HG02610 (cell line): ENCODE data around the gene COA7.
"Not testable (repeated sequence)": the region's sequence is repeated elsewhere in the genome, so short reads cannot be mapped to it uniquely, and the experiment has no call there.

Experiments
- ATAC-seq: cut with Tn5 transposase; IDR thresholded peaks from one replicate; pipeline ENCODE4 v1.9.1; 2021; ENCODE audit warnings: mild to moderate bottlenecking, moderate library complexity; ENCODE audit not compliant: unreplicated experiment

The COA7 gene

DNA sequence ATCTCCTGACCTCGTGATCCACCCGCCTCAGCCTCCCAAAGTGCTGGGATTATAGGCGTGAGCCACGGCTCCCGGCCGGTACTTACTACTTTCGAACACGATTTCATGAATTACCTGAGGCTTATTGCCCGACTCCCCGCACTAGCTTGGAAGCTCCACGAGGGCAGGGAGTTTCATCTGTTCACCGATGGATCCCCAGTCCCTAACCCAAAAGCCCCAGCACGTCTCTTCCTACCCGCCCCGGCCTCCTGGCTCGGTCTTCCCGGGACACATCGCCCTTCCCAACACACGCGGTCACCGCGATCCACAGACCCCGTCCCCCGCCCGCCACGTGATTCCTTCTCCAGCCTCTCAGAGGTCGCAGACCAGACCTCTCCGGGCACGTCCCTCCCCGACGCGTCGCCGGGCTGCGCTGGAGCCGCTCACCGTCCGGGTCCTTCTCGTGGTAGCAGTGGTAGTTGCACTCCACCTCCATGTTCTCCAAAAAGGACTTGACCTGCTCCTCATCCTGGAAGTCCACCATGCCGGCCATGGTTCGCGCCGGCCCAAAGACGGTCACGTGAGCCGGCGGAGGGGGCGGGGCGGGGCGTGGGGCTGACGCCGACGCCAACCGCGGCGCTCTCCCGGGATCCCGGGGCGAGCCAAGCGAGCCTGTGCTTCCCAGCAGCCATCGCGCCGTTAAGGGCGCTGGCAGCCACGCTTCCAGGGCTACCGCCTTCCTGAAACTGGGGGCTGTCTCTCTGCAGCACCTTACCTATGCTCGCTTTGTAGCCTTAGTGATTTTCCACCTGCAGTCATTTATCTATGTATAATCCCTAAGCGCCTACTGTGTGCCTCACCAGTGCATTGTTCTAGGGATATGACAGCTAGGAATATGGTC, at the start of gene COA7:
COA7 (minus strand) TSS at position 553 of the 880 bp plus-strand sequence; CDS start at position 532, 21 bp downstream.
- peak; percentile 47 for ATAC-seq

DNA sequence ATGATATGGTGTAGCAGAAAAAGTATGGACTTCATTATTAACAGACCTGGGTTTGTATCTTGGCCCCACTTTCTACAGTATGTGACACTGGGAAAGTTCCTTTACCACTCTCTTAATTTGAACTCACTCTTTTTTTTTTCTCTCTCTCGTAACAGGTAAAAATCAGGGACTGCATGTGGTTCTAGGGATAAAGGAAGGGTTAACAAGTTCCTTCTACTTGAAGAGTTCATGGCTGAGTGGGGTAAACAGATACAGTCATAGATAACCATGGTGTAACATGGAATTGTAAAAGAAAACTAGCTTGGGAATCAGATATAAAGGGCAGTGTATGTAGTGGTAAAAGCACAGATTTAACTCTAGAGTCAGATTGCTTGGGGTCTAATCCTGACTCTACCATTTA, 49.3 kb upstream of the COA7 start:
- no peak for ATAC-seq

DNA sequence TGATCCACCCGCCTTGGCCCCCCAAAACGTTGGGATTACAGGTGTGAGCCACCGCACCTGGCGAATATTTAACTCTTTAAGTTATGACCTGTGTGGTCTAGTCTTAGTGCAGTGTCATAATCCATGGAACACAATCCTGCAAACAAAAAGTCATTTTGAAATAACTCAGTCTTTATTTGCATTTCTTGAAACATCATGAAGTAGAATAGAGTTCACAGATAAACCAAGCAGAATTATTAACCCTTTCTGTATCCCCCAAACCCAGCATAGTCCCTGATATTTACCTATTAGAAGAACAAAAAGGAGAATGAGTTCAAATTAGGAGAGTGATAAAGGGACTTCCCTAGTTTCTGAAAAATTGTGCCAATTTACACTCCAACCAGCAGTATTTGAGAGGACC, 48.0 kb upstream of the COA7 start:
- no peak for ATAC-seq

DNA sequence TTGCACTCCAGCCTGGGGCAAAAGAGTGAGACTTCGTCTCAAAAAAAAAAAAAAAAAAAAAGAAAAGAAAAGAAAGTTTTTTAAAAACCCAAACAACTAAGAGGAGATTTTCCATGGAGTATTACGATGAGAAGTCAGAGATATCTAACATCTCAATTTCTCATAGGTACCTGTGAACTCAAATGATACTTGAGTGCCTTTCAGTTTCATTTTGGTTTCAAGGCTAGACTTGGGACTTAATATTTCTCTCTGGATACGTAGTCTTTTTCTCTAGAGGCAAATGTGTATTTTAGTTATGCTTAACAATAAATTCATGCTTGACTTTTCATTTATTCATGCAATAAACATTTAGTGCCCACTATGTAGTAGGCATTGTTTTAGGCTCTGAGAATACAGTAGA, 43.1 kb upstream of the COA7 start:
- ATAC-seq: no peak

DNA sequence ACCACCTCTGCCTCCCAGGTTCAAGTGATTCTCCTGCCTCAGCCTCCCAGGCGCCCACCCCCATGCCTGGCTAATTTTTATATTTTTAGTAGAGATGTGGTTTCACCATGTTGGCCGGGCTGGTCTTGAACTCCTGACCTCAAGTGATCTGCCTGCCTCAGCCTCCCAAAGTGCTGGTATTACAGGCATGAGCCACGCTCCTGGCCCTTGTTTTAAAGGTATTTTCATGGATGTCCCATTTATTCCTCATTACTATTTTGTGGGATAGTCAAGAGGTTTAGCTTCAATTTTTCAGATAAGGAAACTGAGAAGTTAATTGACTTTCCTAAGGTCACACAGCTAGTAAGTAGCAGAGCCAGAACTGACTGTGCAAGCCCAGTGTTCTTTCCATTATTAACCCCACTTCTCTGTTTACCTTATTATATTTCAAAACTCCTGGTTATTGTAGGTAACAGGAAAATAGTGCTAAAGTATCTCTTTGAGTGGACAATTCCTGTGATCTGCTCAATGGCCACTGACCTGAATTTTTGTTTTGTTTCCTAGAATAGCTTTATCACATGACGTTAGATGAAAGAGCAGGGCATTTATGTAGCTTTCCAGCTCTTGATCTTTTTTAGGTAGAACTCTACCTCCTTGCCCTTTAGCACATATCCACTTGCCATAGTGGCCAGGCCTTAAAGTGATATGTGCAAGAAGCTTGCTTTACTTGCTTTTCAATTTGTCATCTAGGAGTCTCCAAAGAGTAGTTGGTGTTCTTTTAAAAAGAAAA, 41.7 kb upstream of the COA7 start:
- no peak for ATAC-seq

DNA sequence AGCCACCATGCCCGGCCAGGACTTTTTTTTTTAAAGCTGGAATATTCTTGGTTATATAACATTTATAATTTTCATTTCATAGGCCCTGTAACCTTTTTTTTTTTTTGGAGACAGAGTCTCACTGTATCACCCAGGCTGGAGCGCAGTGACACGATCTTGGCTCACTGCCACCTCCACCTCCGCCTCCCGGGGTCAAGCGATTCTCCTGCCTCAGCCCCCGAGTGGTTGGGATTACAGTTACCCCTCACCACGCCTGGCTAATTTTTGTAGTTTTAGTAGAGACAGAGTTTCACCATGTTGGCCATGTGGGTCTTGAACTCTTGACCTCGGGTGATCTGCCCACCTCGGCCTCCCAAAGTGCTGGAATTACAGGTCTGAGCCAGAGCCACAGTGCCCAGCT, 40.7 kb upstream of the COA7 start:
- ATAC-seq: no peak

DNA sequence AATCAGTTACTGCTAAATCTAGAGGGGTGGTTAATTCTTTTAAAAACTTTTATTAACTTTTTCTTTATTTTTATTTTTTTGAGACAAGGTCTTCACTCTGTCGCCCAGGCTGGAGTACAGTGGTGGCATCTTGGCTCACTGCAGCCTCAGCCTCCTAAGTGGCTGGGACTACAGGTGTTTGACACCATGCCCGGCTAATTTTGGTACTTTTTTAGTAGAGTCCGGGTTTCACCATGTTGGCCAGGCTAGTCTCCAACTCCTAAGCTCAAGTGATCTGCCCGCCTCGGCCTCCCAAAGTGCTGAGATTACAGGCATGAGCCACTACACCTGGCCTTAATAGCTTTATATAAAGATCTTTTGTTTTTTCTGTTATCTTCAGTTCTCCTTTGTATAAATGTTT, 40.0 kb upstream of the COA7 start:
- ATAC-seq: no peak

DNA sequence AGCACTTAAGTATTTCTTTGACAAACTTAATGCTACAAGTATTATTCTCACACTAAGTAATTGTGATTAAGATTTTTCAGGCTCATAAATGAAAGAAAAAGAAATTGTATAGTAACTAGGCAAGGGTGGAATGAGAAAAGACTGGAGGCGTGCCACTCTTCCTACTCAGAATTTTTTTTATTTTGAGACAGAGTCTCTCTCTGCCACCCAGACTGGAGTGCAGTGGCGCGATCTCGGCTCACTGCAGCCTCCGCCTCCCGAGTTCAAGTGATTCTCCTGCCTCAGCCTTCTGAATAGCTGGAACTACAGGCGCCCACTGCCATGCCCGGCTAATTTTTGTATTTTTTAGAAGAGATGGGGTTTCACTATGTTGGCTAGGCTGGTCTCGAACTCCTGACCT, 37.2 kb upstream of the COA7 start:
- not testable (repeated sequence) for ATAC-seq

DNA sequence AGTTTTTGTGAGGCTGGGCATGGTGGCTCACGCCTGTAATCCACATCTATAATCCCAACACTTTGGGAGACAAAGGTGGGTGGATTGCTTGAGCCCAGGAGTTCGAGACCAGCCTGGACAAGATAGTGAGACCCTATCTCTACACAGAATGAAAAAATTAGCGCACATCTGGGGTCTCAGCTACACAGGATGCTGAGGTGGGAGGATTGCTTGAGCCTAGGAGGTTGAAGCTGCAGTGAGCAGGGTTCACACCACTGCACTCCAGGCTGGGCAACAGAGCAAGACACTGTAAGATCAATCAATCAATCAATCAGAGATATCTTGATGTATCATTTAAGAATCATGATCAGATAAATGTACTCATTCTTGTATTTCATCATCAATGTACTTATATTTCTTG, 35.2 kb upstream of the COA7 start:
- no peak for ATAC-seq

DNA sequence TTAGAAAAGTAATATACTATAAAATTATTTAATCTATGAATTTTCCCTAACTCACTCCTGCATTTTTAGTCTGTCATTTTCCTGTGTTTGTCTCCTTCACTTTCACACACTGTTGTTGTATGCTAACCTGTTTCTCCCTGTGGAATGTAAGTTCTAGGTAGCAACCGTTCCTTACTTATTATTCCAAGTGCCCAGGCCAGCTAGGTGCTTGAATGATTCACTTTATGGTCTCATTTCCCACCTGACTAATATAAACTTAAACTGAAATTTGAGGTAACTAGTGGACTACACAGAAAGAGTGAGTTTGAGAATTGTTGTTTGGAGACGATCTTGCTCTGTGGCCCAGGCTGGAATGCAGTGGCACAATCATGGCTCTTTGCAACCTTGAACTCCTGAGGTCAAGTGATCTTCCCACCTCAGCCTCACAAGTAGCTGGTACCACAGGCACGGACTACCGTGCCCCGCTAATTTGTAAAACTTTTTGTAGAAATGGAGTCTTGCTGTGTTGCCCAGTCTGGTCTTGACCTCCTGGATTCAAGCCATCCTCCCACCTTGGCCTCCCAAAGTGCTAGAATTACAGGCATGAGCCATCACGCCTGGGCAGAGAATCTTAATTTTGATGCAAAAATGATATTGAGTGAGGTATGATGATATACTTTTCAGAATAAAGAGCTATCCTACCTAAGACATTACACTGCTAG, 30.0 kb upstream of the COA7 start:
- no peak for ATAC-seq

DNA sequence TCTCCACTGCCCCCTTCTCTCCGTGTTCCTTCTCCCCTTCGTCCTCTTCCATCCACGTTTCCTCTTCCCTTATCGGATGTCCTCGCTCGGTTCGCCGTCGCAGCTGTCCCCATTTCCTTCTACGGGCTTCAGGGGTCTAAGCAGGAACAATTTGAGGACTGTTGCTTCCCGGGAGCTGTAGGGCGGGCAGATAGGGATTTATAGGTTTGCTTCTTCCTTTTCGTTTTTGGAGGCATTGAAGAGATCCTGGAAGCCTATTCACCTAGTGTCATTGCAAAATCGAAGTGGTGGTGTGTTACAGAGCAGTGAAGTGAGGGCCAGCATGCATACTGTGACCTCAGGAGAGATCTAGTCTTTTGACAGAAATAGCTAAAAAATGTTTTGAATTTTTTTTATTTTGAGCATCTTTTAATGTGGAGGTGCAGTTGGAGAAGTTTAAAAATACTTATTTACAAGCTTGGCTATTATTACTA, 29.0 kb upstream of the COA7 start:
- no peak for ATAC-seq

DNA sequence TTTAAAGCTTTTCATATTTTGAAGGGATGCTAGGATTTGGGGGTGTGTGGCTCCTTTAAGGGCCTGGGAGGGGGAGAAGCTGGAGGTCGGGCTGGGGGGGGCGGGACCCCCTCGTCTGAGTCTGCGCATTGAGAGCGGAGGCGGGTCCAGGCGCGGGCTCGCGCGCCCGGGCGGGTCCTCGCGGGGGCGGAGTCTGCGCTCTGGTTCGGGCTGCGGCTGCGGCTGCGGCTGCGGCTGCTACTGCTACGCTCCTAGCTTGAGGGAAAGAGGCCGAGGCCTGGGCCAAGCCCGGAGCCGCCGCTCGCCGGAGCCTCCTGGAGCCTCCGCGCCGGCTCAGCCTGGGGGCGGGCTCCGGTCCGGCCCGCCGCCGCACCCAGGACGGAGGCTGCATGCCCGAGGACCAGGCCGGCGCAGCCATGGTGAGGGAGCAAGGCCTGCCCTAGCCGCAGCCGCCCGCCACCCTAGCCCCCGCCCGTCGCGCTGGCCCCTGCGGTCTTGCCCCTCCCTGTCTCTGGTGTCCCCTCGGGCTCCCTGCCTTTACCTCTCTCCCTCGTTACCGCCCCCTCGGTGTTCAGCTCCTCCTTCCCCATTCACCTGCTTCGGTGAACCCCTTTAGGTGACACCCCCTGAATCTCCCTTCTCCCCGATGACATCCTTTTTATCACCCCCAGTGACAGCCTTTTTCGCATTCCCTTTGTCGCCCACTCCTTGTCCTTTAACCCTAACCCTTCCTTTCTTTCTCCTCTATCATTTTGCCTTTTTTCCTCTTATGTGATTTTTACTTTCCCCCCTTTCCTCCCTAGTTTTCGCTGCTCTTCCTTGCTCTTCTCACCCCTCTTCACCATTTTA, 28.3 kb upstream of the COA7 start, which contains the start of gene ZYG11B:
ZYG11B (plus strand) TSS at position 189 of the 849 bp plus-strand sequence; CDS start at position 390, 201 bp downstream.
- ATAC-seq: peak; percentile 94

DNA sequence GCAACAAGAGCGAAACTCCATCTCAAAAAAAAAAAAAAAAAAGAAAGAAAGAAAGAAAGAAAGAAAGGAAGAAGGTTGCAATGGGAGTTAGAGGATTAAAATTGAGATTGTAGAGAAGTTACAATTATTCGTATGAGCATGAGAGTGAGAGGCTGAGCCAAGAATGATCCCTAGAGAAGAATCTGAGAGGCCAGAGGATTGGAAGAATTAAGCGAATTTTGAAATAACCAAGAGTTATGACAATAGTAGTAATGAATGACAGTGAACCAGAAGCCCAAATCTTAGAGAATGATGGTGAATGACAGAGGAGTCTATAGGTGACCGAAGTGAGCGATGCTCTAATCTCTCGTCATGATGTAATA, 27.7 kb upstream of the COA7 start:
- no peak for ATAC-seq

DNA sequence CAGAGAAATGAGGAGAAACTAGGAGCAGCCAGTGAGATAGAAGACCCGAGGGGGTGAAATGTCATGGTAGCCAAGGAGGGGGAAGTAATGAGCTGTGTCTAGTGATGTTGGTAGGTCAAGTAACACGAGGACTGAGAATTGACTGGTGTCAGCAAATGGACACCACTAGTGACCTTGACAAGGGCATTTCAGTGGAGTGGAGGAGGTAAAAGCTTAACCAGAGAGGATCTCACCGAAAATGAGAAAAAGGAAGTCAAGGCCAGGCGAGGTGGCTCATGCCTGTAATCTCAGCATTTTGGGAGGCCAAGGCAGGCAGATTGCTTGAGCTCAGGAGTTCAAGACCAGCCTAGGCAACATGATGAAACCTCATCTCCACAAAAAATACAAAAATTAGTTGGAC, 25.1 kb upstream of the COA7 start:
- no peak for ATAC-seq

DNA sequence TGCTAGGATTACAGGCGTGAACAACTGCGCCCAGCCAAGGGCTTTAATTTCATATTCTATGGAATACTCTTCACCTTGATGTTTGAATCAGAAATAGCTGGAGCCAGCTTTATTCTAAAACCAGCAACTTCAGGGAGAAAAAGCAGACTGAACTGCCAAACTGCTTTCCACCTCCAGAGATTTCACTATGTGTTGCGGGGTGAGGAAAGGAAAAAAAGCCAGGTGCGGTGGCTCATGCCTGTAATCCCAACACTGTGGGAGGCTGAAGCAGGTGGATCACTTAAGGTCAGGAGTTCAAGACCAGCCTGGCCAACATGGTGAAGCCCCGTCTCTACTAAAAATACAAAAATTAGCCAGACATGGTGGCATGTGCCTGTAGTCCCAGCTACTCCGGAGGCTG, 17.1 kb upstream of the COA7 start:
- ATAC-seq: not testable (repeated sequence)

DNA sequence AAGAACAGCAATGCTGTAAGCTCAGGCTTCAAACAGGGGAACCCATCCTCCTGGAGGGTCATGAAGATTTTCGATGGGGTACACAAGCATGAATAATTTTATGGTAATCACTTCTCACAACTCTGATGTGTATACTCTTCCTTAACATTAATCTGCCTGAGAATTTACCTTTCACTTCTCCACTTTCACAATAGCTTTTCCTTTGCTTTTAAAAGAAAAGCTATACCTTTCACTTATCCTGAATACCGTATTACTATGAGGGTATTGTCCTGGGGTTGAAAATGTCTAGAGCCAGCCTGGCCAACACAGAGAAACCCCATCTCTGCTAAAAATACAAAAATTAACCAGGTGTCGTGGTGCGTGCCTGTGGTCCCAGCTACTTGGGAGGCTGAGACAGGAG, 15.4 kb upstream of the COA7 start:
- ATAC-seq: no peak

DNA sequence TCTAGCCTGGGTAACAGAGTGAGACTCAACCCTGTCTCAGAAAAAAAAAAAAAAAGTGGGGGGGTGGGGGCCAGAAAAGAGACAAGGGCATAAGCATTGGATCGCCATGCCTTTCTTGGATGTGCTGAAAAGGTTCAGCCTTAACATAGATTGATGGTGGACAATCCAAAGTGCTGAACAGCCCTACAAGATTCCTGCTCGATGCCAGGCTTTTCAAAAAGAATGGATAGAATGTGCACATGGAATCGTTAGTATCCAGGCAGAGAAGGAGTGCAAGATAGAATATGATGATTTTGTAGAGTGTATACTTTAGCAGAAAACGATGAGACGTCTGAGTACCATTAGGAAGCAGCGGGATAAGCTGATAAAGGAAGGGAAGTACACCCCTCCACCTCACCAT, 10.9 kb upstream of the COA7 start:
- no peak for ATAC-seq

DNA sequence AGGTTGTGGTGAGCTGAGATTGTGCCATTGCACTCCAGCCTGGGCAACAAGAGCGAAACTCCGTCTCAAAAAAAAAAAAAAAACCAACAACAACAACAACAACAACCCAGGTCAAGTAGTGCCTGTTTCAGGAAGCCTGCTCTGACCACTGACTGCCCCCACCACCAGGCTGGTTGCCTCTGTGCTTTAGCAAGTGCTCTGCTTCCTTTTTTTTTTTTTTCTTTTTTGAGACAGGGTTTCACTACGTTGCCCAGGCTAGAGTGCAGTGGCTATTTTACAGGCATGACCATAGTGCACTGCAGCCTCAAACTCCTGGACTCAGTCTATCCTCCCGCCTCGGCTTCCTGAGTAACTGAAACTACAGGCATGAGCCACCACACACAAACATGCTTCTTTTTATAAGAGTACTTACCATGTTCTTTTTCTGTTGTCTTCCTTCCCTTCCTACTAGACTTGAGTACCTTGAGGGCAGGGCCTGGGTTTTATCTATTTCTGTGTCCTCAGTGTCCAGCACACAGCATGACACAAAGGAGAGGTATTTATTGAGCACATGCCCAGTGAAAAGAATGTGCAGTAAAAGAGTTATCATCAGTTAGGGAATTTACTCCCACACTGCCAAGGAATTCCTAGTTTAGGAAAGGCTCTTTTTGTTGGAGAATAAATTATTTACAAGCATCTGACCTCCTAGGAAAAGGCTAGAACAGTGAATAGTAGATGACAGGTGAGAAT, 9.9 kb upstream of the COA7 start:
- ATAC-seq: no peak
